ENCODE data around the gene SMOC2.
"Not testable (repeated sequence)": the region's sequence is repeated elsewhere in the genome, so short reads cannot be mapped to it uniquely, and the experiment has no call there.

The SMOC2 gene

GRCh38 chr6:168518867-168519266 lies 77.9 kb downstream of the SMOC2 start:
- no peak for DNase-seq

GRCh38 chr6:168520233-168520632 lies 79.2 kb downstream of the SMOC2 start:
- DNase-seq, result no peak

- no peak for DNase-seq
These were observed 83.6 kb downstream of the SMOC2 start for GRCh38 chr6:168524571-168525001.

- no peak for DNase-seq
These were observed 84.1 kb downstream of the SMOC2 start for GRCh38 chr6:168525114-168525513.

- DNase-seq, result no peak
These were observed 85.1 kb downstream of the SMOC2 start for GRCh38 chr6:168525926-168526630.

- DNase-seq, result no peak
These were observed 85.9 kb downstream of the SMOC2 start for GRCh38 chr6:168526841-168527281.

GRCh38 chr6:168527451-168528210 lies 86.6 kb downstream of the SMOC2 start:
- DNase-seq, result no peak

GRCh38 chr6:168528474-168529095 lies 87.6 kb downstream of the SMOC2 start:
- DNase-seq, result no peak

- no peak for DNase-seq
These were observed 88.2 kb downstream of the SMOC2 start for GRCh38 chr6:168529214-168529613.

GRCh38 chr6:168530653-168531071 lies 89.7 kb downstream of the SMOC2 start:
- no peak for DNase-seq

- no peak for DNase-seq
These were observed 91.1 kb downstream of the SMOC2 start for GRCh38 chr6:168532070-168532469.

- DNase-seq, result no peak
These were observed 92.4 kb downstream of the SMOC2 start for GRCh38 chr6:168533414-168533813.

GRCh38 chr6:168534265-168534664 lies 93.3 kb downstream of the SMOC2 start:
- no peak for DNase-seq

GRCh38 chr6:168535711-168536110 lies 94.7 kb downstream of the SMOC2 start:
- no peak for DNase-seq

- no peak for DNase-seq
These were observed 95.2 kb downstream of the SMOC2 start for GRCh38 chr6:168536196-168536595.

GRCh38 chr6:168536665-168537539 lies 95.9 kb downstream of the SMOC2 start:
- no peak for DNase-seq

GRCh38 chr6:168537540-168537884 lies 96.5 kb downstream of the SMOC2 start:
- DNase-seq, result no peak

GRCh38 chr6:168538188-168538891 lies 97.4 kb downstream of the SMOC2 start:
- DNase-seq, result not testable (repeated sequence)

- DNase-seq, result no peak
These were observed 98.2 kb downstream of the SMOC2 start for GRCh38 chr6:168538892-168539811.

- DNase-seq, result no peak
These were observed 99.8 kb downstream of the SMOC2 start for GRCh38 chr6:168540713-168541291.

- DNase-seq, result no peak
These were observed 100.3 kb downstream of the SMOC2 start for GRCh38 chr6:168541307-168541706.

Measured in activated effector memory CD4-positive, alpha-beta T cell treated with Interleukin-2 at 50 U/mL for 16 hours (primary cell).